HG02938 (cell line): ENCODE results near the gene BOD1L1.

Experiments used
- ATAC-seq: cut with Tn5 transposase; IDR thresholded peaks from one replicate; pipeline ENCODE4 v1.9.1; 2021; ENCODE audit warnings: mild to moderate bottlenecking, moderate library complexity; ENCODE audit not compliant: unreplicated experiment

Gene BOD1L1

GRCh38 chr4:13627606-13628311 is at the start of gene BOD1L1:
Gene BOD1L1, minus strand, starts transcription at chr4:13627725. Its CDS starts 138 bp downstream, at chr4:13627587.
- ATAC-seq, result peak; percentile 80

GRCh38 chr4:13674971-13675370 is 47.4 kb upstream of the BOD1L1 start:
- no peak for ATAC-seq

GRCh38 chr4:13673167-13673566 is 45.6 kb upstream of the BOD1L1 start:
- no peak for ATAC-seq

- ATAC-seq, result no peak
Measured at GRCh38 chr4:13670456-13671160, 43.1 kb upstream of the BOD1L1 start.

GRCh38 chr4:13665701-13666660 is 38.5 kb upstream of the BOD1L1 start:
- ATAC-seq, result no peak

- no peak for ATAC-seq
Measured at GRCh38 chr4:13659341-13660070, 32.0 kb upstream of the BOD1L1 start.

- no peak for ATAC-seq
Measured at GRCh38 chr4:13656569-13657405, 29.3 kb upstream of the BOD1L1 start.

- ATAC-seq, result peak; percentile 92
Measured at GRCh38 chr4:13654162-13654797, 26.8 kb upstream of the BOD1L1 start.

GRCh38 chr4:13653766-13654161 is 26.2 kb upstream of the BOD1L1 start:
- ATAC-seq, result no peak

GRCh38 chr4:13647031-13647430 is 19.5 kb upstream of the BOD1L1 start:
- ATAC-seq, result no peak

- no peak for ATAC-seq
Measured at GRCh38 chr4:13645075-13645474, 17.6 kb upstream of the BOD1L1 start.

- no peak for ATAC-seq
Measured at GRCh38 chr4:13642170-13642950, 14.8 kb upstream of the BOD1L1 start.

GRCh38 chr4:13641084-13641483 is 13.6 kb upstream of the BOD1L1 start:
- ATAC-seq, result no peak

GRCh38 chr4:13640149-13640940 is 12.8 kb upstream of the BOD1L1 start:
- no peak for ATAC-seq

- no peak for ATAC-seq
Measured at GRCh38 chr4:13635286-13635799, 7.8 kb upstream of the BOD1L1 start.

- no peak for ATAC-seq
Measured at GRCh38 chr4:13633671-13634070, 6.1 kb upstream of the BOD1L1 start.

- peak; percentile 47 for ATAC-seq
Measured at GRCh38 chr4:13627178-13627605, 333 bp downstream of the BOD1L1 start.
